Nephron progenitor cell (in vitro differentiated cells): ENCODE measurements around the gene ZNF236.
A peak's percentile ranks its signal among the peaks of the same experiment; 100 is the strongest.

ENCODE experiments used
- DNase-seq: peaks from one replicate; pipeline ENCODE4 v3.0.0; 2021
- H3K27ac Mint-ChIP-seq: 2 replicates; pipeline ENCODE4 v1.8.0; 2021; ENCODE audit warnings: mild to moderate bottlenecking, moderate library complexity, mixed read lengths
- H3K27me3 Mint-ChIP-seq: 2 replicates; pipeline ENCODE4 v1.8.0; 2021; ENCODE audit warnings: mild to moderate bottlenecking, low read depth, mixed read lengths; ENCODE audit not compliant: poor library complexity
- H3K36me3 Mint-ChIP-seq: 2 replicates; pipeline ENCODE4 v1.8.0; 2021; ENCODE audit warnings: low read depth, mixed read lengths
- H3K4me1 Mint-ChIP-seq: 2 replicates; pipeline ENCODE4 v1.8.0; 2021; ENCODE audit warnings: mixed read lengths
- H3K4me3 Mint-ChIP-seq: 2 replicates; pipeline ENCODE4 v1.8.0; 2021; ENCODE audit warnings: mild to moderate bottlenecking, moderate library complexity, mixed read lengths
- H3K9me3 Mint-ChIP-seq: 2 replicates; pipeline ENCODE4 v1.8.0; 2021; ENCODE audit warnings: mild to moderate bottlenecking, moderate library complexity, mixed read lengths
- TF ChIP-seq, protein P1 (sequence below): fragments of 200-600 bp; sonication (generic); IDR thresholded peaks from 2 replicates; pipeline ENCODE4 v1.5.0; 2021; ENCODE audit warnings: antibody characterized with exemption

Gene ZNF236

DNA sequence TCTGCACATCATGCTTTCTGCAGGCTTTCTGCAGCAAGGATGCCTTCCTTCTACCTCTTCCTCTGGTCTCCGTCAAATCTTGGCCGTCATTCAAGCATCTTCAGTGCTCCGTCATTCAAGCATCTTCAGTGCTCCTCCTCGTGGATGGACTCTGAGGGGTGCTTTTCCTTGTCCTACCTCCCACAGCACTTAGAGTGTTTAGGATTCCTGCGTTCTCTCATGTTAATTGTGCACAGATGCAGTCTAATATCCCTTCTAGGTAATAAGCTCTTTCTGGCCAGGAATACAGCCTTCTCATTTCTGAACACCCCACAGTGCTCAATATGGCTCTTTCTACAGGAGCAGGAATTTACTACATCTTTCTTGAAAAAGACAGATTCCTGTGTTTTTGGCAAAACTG, 59.8 kb downstream of the ZNF236 start:
- TF ChIP-seq, protein P1, sequence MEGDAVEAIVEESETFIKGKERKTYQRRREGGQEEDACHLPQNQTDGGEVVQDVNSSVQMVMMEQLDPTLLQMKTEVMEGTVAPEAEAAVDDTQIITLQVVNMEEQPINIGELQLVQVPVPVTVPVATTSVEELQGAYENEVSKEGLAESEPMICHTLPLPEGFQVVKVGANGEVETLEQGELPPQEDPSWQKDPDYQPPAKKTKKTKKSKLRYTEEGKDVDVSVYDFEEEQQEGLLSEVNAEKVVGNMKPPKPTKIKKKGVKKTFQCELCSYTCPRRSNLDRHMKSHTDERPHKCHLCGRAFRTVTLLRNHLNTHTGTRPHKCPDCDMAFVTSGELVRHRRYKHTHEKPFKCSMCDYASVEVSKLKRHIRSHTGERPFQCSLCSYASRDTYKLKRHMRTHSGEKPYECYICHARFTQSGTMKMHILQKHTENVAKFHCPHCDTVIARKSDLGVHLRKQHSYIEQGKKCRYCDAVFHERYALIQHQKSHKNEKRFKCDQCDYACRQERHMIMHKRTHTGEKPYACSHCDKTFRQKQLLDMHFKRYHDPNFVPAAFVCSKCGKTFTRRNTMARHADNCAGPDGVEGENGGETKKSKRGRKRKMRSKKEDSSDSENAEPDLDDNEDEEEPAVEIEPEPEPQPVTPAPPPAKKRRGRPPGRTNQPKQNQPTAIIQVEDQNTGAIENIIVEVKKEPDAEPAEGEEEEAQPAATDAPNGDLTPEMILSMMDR = no peak
- Mint-ChIP-seq H3K27ac (peak overlapping the region; percentile 88), H3K9me3 (no peaks in the 10 kb centered on the region), H3K27me3 (peaks cover 2% of the 10 kb centered on the region), H3K4me3 (no peak overlapping the region), H3K36me3 (peaks cover 60% of the 10 kb centered on the region), H3K4me1 (no peaks in the 10 kb centered on the region)
- no peak for DNase-seq

- peaks cover 85% of the 10 kb centered on the region for H3K36me3 Mint-ChIP-seq
- H3K27ac Mint-ChIP-seq = no peak overlapping the region
Observed at GRCh38 chr18:76885001-76885400, 62.6 kb downstream of the ZNF236 start.

GRCh38 chr18:76886112-76886511, 63.8 kb downstream of the ZNF236 start:
- peaks cover 86% of the 10 kb centered on the region for H3K36me3 Mint-ChIP-seq
- no peak overlapping the region for H3K4me3 Mint-ChIP-seq
- TF ChIP-seq, protein P1 = no peak
- peaks cover 9% of the 10 kb centered on the region for H3K9me3 Mint-ChIP-seq
- DNase-seq = no peak
- no peaks in the 10 kb centered on the region for H3K4me1 Mint-ChIP-seq
- peaks cover 2% of the 10 kb centered on the region for H3K27me3 Mint-ChIP-seq
- H3K27ac Mint-ChIP-seq = no peak overlapping the region

More at GRCh38 chr18:76885001-76885400, 62.6 kb downstream of the ZNF236 start:
- DNase-seq = no peak
- Mint-ChIP-seq H3K27me3 (peaks cover 2% of the 10 kb centered on the region), H3K4me1 (no peaks in the 10 kb centered on the region), H3K9me3 (peaks cover 9% of the 10 kb centered on the region), H3K4me3 (no peak overlapping the region)
- TF ChIP-seq, protein P1 = no peak

DNA sequence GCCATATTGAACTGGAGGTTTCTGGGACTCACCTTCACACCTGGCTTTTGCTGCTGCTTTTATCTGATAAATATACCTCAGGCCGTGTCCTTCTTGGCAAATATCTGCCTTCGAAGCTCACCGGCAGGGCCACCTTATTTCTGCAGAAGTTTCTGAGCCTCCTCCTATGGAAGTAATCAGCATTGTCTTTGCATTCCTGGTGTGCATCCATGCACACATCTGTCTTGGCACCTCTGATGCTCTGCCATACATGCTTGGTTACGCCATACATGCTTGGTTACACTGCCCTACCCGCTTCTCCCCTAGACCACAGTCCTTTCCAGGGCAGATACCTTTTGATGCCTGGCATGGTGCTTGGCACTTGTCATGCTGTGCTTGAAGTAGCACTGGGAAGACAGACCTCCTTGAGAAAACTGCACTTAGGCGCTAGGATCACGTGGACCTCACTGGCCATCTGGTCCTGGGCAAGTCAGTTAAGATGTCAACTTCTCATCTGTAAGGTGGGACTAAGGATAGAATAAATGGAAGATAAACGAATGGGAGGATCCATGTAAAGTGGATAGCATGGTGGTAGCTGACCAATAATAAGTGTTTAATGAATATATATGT, 66.8 kb downstream of the ZNF236 start:
- no peak overlapping the region for H3K27ac Mint-ChIP-seq
- H3K9me3 Mint-ChIP-seq = peaks cover 9% of the 10 kb centered on the region
- DNase-seq = no peak
- peaks cover 88% of the 10 kb centered on the region for H3K36me3 Mint-ChIP-seq
- no peaks in the 10 kb centered on the region for H3K4me1 Mint-ChIP-seq
- peaks cover 2% of the 10 kb centered on the region for H3K27me3 Mint-ChIP-seq
- TF ChIP-seq, protein P1 = no peak
- H3K4me3 Mint-ChIP-seq = no peak overlapping the region

DNA sequence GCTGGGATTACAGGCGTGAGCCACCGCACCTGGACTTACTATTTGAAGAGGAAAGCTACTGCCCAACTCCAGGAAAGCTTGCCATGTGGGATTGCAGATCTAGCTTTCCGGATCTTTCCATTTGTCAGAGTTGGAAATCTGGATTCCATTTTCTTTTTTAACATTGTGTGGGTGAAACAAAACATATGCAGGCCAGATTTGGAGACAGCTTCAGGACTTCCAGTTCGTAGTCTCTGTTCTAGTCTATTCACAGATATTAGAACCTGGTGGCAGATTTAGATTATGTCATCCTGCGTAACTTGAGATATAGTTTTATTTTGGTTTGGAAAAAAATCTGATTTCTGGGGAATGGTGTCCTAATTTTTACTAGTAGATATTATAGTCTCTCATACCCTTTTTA, 70.5 kb downstream of the ZNF236 start:
- Mint-ChIP-seq H3K36me3 (peaks cover 91% of the 10 kb centered on the region), H3K9me3 (peaks cover 5% of the 10 kb centered on the region)

More for the DNA sequence above, 70.5 kb downstream of the ZNF236 start:
- TF ChIP-seq, protein P1 = no peak
- Mint-ChIP-seq H3K27me3 (no peaks in the 10 kb centered on the region), H3K27ac (no peak overlapping the region), H3K4me1 (peaks cover 5% of the 10 kb centered on the region), H3K4me3 (no peak overlapping the region)
- no peak for DNase-seq
